ENCODE results near the gene PPM1J.

PPM1J gene

DNA sequence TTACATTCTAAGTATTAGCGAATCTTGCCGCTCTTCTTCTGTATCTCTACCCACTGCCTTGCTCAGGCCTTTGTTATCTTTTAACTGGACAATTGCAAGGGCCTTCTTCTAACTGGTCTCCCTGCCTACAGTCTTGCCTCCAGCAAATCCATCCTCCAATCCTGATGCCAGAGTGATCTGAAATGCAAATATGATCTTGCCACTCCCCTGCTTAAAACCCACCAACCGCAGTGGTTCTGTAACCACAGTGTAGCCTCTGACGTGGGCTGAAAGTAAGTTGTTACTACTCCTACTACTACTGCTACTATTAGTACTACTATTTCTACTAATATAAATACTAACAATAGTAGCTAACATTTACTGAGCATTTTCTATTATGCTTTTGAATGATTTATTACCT lies 28.3 kb downstream of the PPM1J start:
- DNase-seq, result no peak

GRCh38 chr1:112686417-112686816 lies 28.7 kb downstream of the PPM1J start:
- no peak for DNase-seq

- DNase-seq, result no peak
Measured at GRCh38 chr1:112685913-112686312, 29.2 kb downstream of the PPM1J start.

- DNase-seq, result no peak
Measured at GRCh38 chr1:112678605-112679004, 36.5 kb downstream of the PPM1J start.

GRCh38 chr1:112677501-112677900 lies 37.6 kb downstream of the PPM1J start:
- no peak for DNase-seq

DNA sequence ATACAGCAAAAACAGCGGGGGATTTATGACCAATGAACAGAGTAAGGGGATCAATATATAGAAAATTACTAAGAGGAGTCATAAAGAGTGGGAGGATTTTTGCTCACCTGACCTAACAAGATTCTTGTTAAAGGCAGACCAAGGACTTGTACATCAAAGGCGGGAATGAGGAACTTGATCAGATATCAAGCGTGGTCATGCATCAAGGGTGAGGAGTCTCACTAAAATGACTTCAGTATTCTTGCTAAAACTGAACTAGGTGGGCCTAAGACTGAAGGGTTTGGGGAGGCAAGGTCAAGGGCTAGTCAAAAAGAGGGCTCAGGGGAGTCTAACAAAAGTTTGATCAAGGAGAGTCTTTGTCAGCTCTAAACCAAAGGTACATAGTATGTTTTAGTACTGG lies 38.6 kb downstream of the PPM1J start:
- no peak for DNase-seq

DNA sequence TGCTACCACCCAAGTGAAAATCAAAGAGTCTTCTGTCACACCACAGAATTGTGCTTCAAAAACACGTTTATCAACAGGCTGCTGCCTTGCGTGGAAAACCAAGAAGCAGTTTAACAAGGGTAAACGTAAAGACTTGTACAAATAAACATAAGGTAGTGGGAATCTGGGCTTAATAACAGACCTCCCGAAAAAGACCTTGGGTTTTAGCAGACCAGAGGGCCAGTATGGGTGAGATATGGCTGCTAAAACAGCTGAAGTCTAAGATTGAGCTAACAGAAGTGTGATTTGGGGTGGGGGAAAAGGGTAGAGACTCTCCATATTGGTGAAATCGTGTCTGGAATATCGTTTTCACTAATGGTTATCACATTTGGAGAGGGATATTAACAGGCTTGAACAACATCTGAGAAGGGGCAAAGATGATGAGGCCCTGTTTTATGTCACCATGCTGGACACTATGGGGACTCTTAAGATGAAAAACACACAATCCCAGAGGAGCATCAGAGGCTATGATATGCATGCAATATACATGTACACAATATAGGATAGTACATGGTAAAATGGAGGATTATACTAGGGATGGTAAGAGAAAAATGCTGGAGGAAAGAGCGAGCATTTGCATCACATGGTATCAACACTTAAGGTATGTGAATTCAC lies 39.3 kb downstream of the PPM1J start:
- DNase-seq, result no peak

DNA sequence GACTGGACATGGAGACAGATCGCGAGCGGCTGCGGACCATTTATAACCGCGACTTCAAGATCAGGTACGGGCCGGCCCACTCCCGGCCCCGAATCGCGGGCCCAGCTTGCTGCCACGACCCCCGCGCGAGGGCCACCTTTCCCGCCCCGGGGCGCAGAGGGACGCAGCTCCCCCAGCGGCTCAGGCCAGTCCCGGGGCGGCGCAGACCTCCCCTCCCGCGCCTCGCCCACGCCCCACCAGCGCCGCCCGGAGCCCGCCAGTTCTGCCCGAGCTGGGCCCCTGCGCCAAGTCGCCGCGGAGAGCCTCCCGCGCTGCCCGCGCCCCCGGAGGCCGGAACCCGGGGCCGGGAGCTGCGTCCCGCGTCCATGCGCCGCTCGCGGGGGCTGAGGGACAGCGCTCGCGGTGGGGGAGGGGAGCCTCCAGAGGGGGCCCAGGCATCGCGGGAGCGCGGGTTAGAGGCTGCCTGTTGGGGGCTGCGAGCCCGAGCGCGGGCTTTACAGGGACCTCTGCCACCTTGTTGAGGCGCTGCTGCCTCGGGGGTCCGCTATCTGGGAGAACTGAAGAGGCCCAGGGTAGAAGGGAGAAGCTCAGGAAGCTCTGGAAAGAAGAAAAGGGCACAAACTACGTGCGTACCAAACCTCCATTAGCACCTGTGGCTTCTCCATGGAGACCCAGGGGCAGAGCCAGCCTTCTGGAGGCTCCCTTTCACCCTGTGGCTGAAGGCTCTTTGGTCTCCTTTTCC lies 40.0 kb downstream of the PPM1J start:
- peak; percentile 43 to 56 for DNase-seq

GRCh38 chr1:112674440-112674985 lies 40.6 kb downstream of the PPM1J start, which contains the start of gene MOV10:
TSS of gene MOV10 (plus strand) at chr1:112674659. CDS start at chr1:112674913, 254 bp downstream.
- DNase-seq, result peak; percentile 66 to 75

- no peak for DNase-seq
Measured at GRCh38 chr1:112673592-112674439, 41.3 kb downstream of the PPM1J start.

DNA sequence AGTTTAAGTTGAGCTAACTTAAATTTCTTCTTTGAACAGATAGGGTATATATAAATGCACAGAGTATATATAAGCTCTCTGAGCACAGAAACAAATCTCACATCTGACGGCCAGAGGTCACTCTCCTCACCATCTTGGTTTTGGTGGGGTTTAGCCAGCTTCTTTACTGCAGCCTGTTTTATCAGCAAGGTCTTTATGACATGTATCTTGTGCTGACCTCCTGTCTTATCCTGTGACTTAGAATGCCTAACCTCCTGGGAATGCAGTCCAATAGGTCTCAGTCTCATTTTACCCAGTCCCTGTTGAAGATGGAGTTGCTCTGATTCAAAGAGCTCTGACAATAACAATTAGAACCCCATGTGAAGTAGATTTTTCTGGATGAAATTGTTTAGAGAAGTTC lies 42.3 kb downstream of the PPM1J start:
- DNase-seq, result no peak

- DNase-seq, result no peak
Measured at GRCh38 chr1:112672009-112672408, 43.1 kb downstream of the PPM1J start.

DNA sequence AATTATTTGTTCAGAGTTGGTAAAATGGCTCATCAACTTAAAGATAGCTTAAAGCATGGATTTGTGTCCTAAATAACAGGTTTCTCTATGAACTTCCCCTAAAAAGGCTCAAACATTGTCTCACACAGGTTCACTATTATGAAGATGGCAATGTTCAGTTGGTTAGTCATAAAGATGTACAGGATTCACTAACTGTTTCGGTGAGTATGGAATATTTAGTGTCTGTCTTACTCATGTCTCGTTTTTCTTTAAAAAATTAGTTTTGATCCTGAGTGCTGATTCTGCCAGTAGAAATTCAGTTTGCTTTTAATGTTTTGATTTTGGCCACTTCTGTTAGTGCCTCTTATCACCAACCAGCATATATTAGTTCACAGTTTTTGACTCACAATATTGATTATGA lies 48.2 kb downstream of the PPM1J start:
- DNase-seq, result no peak

DNA sequence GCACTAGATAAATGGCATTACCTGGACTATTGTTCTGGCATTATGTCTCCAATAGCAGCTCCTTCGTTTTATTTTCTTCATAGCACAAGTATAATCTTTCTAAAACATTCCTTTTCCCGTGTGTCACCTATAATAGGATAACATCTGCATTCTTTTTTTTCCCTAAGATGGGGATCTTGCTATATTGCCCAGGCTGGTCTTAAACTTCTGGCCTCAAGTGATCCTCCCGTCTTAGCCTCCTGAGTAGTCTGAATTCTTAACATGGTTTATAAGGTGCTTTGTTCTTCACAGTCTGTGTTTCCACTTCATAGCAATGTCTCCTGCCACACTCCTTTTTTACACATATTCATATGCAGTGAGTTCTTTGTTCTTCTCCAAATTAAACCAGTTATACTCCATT lies 49.3 kb downstream of the PPM1J start:
- DNase-seq, result no peak

Data from activated CD4-positive, alpha-beta T cell treated with anti-CD3 and anti-CD28 coated beads, Interleukin-2, amount 50 U/mL, for 48 hours (primary cell).